NCI-H748 treated with DMSO at 0.1 percent for 48 hours (cell line): ENCODE data around the gene ZNF45.
"Not testable (repeated sequence)": the region's sequence is repeated elsewhere in the genome, so short reads cannot be mapped to it uniquely, and the experiment has no call there.

ENCODE experiments used
- DNase-seq: peaks from one replicate; lab custom pipeline; 2025; lab: John Stamatoyannopoulos, UW

Gene ZNF45

DNA sequence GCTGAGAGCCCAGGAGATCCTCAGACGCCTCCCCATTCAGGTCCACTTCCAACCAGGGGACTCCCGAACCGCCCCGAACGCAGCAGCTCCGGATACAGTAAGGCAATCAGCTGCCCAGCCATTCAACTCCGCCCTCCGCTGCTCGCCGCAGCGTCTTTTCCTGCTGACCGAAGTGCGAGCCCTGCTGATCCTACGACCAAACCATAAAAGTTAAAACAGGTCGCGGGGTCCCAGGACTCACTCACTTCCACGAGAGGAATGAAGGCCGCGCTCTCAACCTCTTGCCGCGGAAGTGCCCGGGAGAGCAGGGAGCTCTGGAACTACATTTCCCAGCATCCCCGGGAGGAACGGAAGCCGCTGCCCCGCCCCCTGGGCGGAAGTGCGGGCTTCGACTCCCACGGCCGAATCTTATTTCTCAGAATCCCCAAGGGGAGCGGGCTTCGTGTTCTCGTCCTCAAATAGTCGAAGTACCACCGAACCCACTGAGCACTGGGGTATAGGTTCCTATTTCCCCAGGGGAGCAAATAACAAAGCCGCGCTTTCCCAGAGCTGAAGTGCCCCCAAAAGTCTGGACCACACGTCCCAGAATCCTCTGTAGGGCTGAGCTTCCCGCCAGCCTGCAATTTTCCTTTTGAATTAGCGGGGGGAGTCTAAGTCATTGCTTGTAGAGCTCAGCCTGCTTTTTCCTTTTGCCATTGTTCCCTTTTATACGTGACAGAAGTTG, at the start of gene ZNF45:
ZNF45 (minus strand) TSS at position 298 of the 724 bp plus-strand sequence. CDS start 13,097 bp downstream, outside the sequence.
- peak; percentile 87 for DNase-seq

- DNase-seq: no peak
Observed at GRCh38 chr19:43984687-43985000, 49.6 kb upstream of the ZNF45 start.

DNA sequence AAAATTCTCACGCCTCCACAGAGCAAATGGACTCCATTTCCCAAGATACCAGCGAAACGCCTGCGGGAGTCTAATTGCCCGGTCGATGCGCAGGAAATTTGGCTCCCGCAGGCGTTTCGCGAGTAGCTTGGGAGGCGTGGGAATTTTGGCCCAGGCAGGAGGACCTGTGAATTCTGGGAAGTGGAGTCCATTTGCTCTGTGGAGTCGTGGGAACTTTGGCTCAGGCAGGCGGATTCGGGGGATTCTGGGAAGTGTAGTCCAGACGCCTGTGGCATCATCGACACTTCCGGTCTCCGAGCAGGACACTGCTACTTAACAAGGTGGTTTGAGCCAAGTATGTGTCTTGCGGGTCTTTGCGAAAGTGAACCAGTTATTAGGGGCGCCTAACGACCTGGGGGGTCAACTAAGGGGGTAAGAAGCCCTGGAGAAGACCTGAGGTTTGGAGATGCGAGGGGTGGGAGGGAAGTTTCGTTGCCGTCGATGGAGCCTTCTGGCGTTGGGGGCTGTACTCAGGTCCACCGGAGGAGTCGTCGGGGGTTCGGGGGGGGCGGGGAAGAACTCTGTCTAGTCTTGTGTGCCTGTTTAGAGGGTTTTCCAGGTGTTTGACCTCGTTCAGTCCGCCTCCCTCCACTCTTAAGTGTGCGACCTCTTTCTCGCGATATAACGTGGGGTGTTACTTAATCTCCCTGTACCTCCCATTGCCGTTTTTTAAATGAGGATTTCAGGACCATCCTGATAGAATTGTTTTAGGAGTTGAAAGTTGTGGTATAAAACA, 49.0 kb upstream of the ZNF45 start, which contains the start of gene ZNF155:
ZNF155 (plus strand) TSS at position 277 of the 775 bp plus-strand sequence. CDS start 4,356 bp downstream, outside the sequence.
- DNase-seq: peak; percentile 97

DNA sequence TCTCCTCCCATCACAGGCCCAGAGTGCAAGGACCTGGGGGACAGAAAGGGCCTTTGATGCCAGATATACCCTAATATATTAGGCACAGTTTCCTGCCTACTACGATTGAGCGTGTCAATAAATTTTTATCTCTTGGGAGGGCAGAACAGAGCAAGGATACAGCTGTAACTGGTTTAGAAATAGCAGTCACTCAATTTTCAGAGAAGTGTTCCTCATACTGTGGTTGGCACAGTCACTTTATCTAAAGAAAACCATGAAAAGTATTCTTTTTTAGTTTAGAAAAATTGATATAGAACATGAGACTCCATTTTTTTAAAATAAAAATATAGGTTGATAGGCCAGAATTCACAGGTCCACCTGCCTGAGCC, 48.4 kb upstream of the ZNF45 start:
- no peak for DNase-seq

DNA sequence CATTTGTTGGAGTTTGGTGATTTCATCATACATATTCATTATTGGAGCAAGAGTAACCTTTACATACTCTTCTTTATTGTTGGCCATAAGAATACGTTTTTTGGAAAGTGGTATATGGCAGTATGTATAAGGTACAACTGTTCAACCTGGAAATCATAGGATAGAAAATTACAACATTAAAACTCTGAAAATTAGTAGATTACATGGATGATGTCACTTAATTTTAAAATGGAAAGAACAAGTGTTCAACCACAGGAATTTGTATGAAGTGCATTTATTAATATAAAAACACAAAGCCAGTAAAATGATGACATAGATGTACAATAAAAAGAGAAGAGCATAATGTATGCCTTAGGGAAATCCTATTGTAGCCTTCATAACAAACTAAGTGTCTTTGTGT, 41.6 kb upstream of the ZNF45 start:
- DNase-seq: no peak

- DNase-seq: no peak
Observed at GRCh38 chr19:43966079-43966694, 31.1 kb upstream of the ZNF45 start.

- DNase-seq: no peak
Observed at GRCh38 chr19:43960411-43960810, 25.3 kb upstream of the ZNF45 start.

- no peak for DNase-seq
Observed at GRCh38 chr19:43957891-43958290, 22.8 kb upstream of the ZNF45 start.

- DNase-seq: no peak
Observed at GRCh38 chr19:43956827-43957226, 21.7 kb upstream of the ZNF45 start.

DNA sequence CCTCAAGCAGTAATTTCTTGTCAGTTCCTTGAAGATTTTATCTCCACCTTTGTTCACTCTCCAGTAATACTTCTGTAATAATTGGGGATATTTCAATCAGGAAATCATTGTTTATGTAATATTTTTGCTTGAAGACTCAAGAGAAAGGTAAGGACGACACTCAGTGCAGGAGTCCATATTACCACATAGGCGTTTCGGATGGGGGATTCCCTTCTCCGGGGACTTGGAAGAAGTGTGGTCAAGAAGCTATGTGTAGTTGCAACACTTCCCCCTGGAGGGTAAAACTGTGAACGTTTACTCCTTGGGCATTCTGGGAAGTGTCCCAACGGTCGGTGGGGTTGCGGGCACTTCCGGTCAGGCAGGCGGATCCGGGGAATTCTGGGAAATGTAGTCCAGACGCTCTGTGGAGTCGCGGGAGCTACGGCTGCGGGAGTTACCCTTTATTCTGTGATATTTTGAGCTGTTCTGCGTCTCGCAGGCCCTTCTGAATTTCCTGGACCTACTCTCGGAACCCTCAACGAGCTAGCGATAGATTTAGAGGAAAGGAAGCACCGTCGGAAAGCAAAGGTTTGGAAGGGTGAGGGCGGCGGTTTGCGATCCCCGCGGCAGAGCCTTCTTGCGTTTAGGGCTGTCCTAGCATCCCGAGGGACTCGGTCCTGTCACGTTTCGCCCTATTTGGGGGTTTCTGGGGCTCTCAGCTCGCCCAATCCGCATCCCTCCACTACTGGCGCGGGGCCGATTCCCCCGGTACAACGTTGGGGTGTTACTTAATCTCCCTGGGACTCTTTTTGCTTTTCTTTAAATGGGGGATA, 16.0 kb upstream of the ZNF45 start, which contains the start of gene ZNF221:
ZNF221 (plus strand) TSS at position 395 of the 812 bp plus-strand sequence. CDS start 11,499 bp downstream, outside the sequence.
- peak; percentile 94 for DNase-seq

DNA sequence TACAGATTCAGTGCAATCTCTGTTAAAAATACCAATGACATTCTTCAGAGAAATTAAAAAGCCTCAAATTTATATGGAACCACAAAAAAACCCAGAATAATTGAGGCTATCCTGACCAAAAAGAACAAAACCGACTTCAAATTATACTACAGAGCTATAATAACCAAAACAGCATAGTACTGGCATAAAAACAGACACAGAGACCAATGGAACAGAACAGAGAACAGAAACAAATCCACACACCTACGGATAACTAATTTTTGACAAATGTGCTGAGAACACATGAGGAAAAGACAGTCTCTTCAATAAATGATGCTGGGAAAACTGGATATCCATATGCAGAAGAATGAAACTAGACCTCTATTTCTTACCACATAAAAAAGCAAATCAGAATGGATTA, 14.7 kb upstream of the ZNF45 start:
- DNase-seq: not testable (repeated sequence)

DNA sequence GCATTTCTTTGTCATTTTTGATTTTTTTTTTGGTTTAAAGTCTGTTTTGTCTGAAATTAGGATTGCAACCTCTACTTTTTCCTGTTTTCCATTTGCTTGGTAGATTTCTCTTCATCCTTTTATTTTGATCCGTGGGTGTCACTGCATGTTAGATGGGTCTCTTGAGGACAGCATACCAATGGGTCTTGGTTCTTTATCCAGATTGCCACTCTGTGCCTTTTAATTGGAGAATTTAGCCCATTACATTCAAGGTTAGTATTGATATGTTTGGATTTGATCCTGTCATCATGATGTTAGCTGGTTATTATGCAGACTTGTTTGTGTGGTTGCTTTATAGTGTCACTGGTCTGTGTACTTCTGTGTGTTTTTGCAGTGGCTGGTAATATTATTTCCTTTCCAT, 12.3 kb upstream of the ZNF45 start:
- not testable (repeated sequence) for DNase-seq

GRCh38 chr19:43941209-43941608, 6.1 kb upstream of the ZNF45 start:
- no peak for DNase-seq

DNA sequence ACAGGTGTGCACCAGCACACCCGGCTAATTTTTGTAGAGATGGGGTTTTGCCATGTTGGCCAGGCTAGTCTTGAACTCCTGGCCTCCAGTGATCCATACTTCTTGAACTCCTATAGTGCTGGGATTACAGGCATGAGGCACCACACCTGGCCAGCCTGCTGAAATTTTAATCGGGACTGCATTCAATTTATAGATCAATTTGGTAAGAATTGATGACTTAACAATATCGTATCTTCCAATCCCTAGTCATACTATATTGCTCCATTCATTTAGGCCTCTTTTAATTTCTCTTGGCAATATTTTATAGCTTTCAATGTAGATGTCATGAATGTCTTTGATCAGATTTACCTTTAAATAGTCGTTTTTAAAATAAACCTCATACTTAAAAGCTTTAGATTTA, 5.6 kb upstream of the ZNF45 start:
- no peak for DNase-seq

DNA sequence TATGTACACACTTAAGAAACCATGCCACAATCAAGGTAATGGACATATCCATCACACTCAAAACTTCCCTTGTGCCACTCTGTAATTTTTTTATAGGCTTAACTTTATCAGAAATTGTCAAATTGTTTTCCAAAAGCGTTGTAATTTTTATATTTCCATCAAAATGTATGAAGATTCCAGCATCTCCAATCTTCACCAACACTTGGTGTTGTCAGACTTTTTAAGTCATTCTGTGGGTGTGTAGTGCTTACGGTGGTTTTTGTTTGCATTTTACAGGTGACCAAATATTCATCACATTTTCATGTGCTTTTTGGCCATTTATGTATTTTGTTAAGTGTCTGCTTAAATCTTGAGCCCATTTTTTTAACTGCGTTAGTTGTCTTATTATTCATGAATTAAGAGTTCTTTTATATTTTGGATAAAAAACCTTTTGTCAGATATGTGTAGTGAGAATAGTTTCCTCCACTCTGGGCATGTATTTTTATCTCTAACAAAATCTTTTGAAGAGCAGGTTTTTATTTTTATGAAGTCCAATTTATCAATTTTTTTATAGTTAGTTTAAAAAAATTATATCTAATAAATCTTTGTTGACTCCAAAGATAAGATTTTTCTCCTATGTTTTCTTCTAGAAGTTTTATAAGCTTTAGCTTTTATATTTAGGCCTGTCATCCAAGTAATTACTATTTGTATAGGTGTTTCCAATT, 4.6 kb upstream of the ZNF45 start:
- DNase-seq: no peak

- no peak for DNase-seq
Observed at GRCh38 chr19:43936188-43936587, 1.1 kb upstream of the ZNF45 start.

DNA sequence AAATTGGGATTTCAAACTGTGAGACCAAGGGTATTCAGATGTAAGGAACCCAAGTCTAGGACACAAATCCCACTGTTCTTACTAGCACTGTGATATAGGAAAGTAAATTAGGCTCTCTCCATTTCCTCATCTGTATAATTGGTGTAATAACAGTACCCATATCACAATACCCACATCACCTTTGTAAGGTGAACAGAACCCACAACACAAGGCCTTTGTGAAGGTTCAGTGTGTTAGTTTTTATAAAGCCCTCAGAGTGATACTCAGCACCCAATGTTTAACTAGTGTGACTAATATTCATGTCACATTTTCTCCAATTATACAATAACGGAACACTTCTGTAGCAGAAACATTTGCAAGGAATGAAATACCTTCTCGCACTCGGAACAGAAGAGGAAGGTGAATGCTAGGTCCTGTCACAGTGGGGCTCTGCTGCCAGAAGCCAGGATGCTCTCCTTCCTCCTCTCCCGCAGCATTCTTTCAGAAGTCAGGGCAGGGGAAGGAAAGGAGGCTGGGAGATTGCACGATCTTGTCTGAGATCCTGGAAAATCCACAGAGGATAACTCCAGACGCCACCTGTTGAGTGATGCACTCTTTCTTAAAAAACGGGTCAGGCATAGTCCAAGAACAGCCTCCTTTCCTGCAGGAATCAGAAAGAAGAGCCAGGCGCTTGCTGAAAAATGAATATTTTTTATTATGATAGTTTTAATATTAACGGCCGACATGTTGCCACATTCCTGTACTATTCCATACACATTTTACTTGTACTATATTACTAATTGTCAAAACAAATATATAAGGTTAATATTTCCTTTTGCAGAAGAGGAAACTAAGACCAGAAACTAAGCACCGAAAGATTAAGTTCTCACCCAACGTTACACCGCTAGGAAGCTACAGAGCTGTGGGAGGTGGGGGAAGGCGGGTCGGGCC, 762 bp downstream of the ZNF45 start:
- DNase-seq: no peak

DNA sequence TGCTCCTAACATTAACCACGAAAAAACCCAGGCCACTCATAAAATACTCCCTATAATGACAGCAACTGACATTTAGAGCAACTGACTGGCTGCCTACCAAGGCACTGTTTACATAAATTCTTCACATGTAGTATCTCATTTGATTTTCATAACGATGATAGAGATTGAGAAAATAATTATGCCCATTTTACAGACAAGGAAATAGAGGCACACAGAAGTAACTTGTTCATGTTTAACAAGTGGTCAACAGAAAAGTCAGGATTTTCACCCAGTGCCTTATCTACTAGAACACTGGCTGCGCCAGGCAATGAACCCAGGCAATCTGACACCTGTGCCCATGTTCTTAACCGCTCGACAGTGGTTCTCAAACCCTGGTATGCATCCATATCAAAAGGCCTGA, 6.3 kb downstream of the ZNF45 start:
- no peak for DNase-seq

DNA sequence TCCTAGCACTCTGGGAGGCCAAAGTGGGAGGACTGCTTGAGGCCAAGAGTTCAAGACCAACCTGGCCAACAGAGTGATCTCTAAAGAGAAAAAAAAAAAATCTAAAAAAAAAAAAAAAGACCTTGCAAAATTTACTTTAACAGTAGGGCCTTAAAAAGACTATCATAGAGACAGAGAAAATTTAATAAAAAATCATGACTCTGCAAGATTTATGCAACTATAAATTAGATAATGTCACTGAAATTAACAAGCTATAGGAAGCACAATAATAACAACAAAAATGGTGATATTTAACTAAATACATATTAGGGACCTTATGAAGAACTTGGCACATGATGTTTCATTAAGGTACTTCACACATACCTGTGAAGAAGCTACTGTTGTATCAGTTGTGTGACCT, 11.2 kb downstream of the ZNF45 start:
- DNase-seq: no peak

DNA sequence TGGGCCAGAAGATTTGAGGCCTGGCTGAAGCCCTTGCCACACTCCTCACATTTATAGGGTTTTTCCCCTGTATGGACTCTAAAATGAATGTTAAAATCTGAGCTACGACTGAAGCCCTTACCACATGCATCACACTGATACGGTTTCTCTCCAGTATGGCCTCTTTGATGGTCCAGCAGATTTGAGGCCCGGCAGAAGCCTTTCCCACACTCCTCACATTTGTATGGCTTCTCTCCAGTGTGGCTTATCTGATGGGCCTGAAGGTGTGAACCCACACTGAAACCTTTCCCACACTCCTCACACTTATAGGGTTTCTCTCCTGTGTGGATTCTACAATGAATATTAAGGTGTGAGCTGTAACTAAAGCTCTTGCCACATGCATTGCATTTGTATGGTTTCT, 21.0 kb downstream of the ZNF45 start:
- no peak for DNase-seq
